GM12892 (cell line): Measurements from ENCODE around the gene RAPGEF1.

Source experiments
- POLR2A ChIP-seq: IDR thresholded peaks from 2 replicates; pipeline ENCODE4 v1.6.1; 2011; ENCODE audit warnings: low read depth, low read length, control low read depth
- POLR2AphosphoS5 ChIP-seq: IDR thresholded peaks from 2 replicates; pipeline ENCODE4 v1.6.1; 2011; ENCODE audit warnings: low read depth, low read length, control low read depth

DNA sequence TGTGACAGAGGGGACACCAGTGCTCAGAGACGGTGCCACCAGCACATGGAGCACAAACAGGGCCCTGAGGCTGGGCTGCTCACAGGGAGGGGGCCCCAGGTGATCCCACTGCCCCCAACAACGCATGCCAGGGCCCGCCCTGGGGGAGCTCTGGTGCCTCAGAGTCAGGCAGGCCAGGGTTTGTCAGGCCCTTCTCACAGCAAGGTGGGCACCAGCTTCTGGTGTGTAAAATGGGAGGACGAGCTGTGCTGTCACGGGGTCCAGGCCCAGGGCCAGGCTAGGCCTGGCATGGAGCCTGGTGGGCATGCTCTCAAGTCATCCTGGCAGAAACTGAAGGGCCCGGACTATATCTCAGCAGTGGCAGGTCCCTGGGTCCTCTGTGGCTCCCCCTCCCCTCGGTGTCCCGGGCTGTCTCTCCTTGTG lies 160.1 kb downstream of the RAPGEF1 start:
- TF ChIP-seq POLR2A (no peak), POLR2AphosphoS5 (no peak)
